ENCODE data around the gene SWAP70.

The SWAP70 gene

GRCh38 chr11:9771071-9771511 lies 107.2 kb downstream of the SWAP70 start:
- CTCF ChIA-PET: no interaction called here
- TF ChIP-seq FOXM1 (IDR thresholded peaks at IDR 0.05; ENCODE audit: borderline replicate concordance): no peak
- no peak for TF ChIP-seq HDGF (IDR thresholded peaks at IDR 0.05; ENCODE audit: borderline replicate concordance)
- TF ChIP-seq ZNF384 (IDR thresholded peaks at IDR 0.05): no peak
- TF ChIP-seq ELF4 (IDR thresholded peaks at IDR 0.05): no peak
- no peak for TF ChIP-seq CTBP1 (IDR thresholded peaks at IDR 0.05; ENCODE audit: borderline replicate concordance)
- TF ChIP-seq FOXK2 (IDR thresholded peaks at IDR 0.05): no peak
- TF ChIP-seq SP1 (IDR thresholded peaks at IDR 0.05): no peak
- no peak for TF ChIP-seq L3MBTL2 (conservative IDR thresholded peaks at IDR 0.05)
- no peak for TF ChIP-seq SUZ12 (IDR thresholded peaks at IDR 0.05)
- TF ChIP-seq LEF1 (IDR thresholded peaks at IDR 0.05; ENCODE audit: borderline replicate concordance): no peak
- no peak for TF ChIP-seq TARDBP (IDR thresholded peaks at IDR 0.05)
- POLR2A ChIA-PET: no interaction called here
- no peak for DNase-seq (ENCODE audit: extremely low spot score)

GRCh38 chr11:9772218-9772617 lies 108.3 kb downstream of the SWAP70 start:
- no peak for TF ChIP-seq SUZ12 (IDR thresholded peaks at IDR 0.05)
- TF ChIP-seq ELF4 (IDR thresholded peaks at IDR 0.05): no peak
- no peak for TF ChIP-seq FOXK2 (IDR thresholded peaks at IDR 0.05)
- no peak for TF ChIP-seq ZNF384 (IDR thresholded peaks at IDR 0.05)
- TF ChIP-seq FOXA1 (IDR thresholded peaks at IDR 0.05): no peak
- no peak for TF ChIP-seq L3MBTL2 (conservative IDR thresholded peaks at IDR 0.05)
- no peak for TF ChIP-seq CTBP1 (IDR thresholded peaks at IDR 0.05; ENCODE audit: borderline replicate concordance)
- no peak for TF ChIP-seq LEF1 (IDR thresholded peaks at IDR 0.05; ENCODE audit: borderline replicate concordance)
- TF ChIP-seq TARDBP (IDR thresholded peaks at IDR 0.05): no peak
- TF ChIP-seq NFRKB (IDR thresholded peaks at IDR 0.05): no peak
- no peak for TF ChIP-seq ARNT (IDR thresholded peaks at IDR 0.05)
- TF ChIP-seq PKNOX1 (IDR thresholded peaks at IDR 0.05): no peak
- no peak for DNase-seq (ENCODE audit: extremely low spot score)
- ChIA-PET CTCF (no interaction called here), POLR2A (no interaction called here)

GRCh38 chr11:9773524-9773923 lies 109.6 kb downstream of the SWAP70 start:
- DNase-seq (ENCODE audit: extremely low spot score): no peak
- TF ChIP-seq NFRKB (IDR thresholded peaks at IDR 0.05) (no peak), SUZ12 (IDR thresholded peaks at IDR 0.05) (no peak), SP1 (IDR thresholded peaks at IDR 0.05) (no peak), ZNF384 (IDR thresholded peaks at IDR 0.05) (no peak), CTBP1 (IDR thresholded peaks at IDR 0.05; ENCODE audit: borderline replicate concordance) (no peak), HDGF (IDR thresholded peaks at IDR 0.05; ENCODE audit: borderline replicate concordance) (no peak), FOXK2 (IDR thresholded peaks at IDR 0.05) (no peak), FOXM1 (IDR thresholded peaks at IDR 0.05; ENCODE audit: borderline replicate concordance) (no peak), TARDBP (IDR thresholded peaks at IDR 0.05) (no peak), L3MBTL2 (conservative IDR thresholded peaks at IDR 0.05) (no peak), LEF1 (IDR thresholded peaks at IDR 0.05; ENCODE audit: borderline replicate concordance) (no peak), ELF4 (IDR thresholded peaks at IDR 0.05) (no peak), FOXA1 (IDR thresholded peaks at IDR 0.05) (no peak), ARNT (IDR thresholded peaks at IDR 0.05) (no peak), PKNOX1 (IDR thresholded peaks at IDR 0.05) (no peak), BHLHE40 (IDR thresholded peaks at IDR 0.05; ENCODE audit: borderline replicate concordance) (no peak)
- ChIA-PET POLR2A (no interaction called here), CTCF (no interaction called here)

GRCh38 chr11:9774109-9774508 lies 110.2 kb downstream of the SWAP70 start:
- no peak for DNase-seq (ENCODE audit: extremely low spot score)
- CTCF ChIA-PET: no interaction called here
- POLR2A ChIA-PET: no interaction called here
- TF ChIP-seq ZNF384 (IDR thresholded peaks at IDR 0.05): no peak
- no peak for TF ChIP-seq ARNT (IDR thresholded peaks at IDR 0.05)
- no peak for TF ChIP-seq SP1 (IDR thresholded peaks at IDR 0.05)
- no peak for TF ChIP-seq PKNOX1 (IDR thresholded peaks at IDR 0.05)
- TF ChIP-seq CTBP1 (IDR thresholded peaks at IDR 0.05; ENCODE audit: borderline replicate concordance): no peak
- no peak for TF ChIP-seq TARDBP (IDR thresholded peaks at IDR 0.05)
- no peak for TF ChIP-seq NFRKB (IDR thresholded peaks at IDR 0.05)
- no peak for TF ChIP-seq ELF4 (IDR thresholded peaks at IDR 0.05)
- TF ChIP-seq FOXM1 (IDR thresholded peaks at IDR 0.05; ENCODE audit: borderline replicate concordance): no peak
- no peak for TF ChIP-seq FOXA1 (IDR thresholded peaks at IDR 0.05)
- no peak for TF ChIP-seq LEF1 (IDR thresholded peaks at IDR 0.05; ENCODE audit: borderline replicate concordance)
- no peak for TF ChIP-seq L3MBTL2 (conservative IDR thresholded peaks at IDR 0.05)
- no peak for TF ChIP-seq FOXK2 (IDR thresholded peaks at IDR 0.05)
- TF ChIP-seq SUZ12 (IDR thresholded peaks at IDR 0.05): no peak
- no peak for TF ChIP-seq BHLHE40 (IDR thresholded peaks at IDR 0.05; ENCODE audit: borderline replicate concordance)
- TF ChIP-seq HDGF (IDR thresholded peaks at IDR 0.05; ENCODE audit: borderline replicate concordance): no peak

- DNase-seq (ENCODE audit: extremely low spot score): no peak
- TF ChIP-seq ELF4 (IDR thresholded peaks at IDR 0.05) (no peak), HDGF (IDR thresholded peaks at IDR 0.05; ENCODE audit: borderline replicate concordance) (no peak), NFRKB (IDR thresholded peaks at IDR 0.05) (no peak), BHLHE40 (IDR thresholded peaks at IDR 0.05; ENCODE audit: borderline replicate concordance) (no peak), CTBP1 (IDR thresholded peaks at IDR 0.05; ENCODE audit: borderline replicate concordance) (no peak), FOXM1 (IDR thresholded peaks at IDR 0.05; ENCODE audit: borderline replicate concordance) (no peak), SUZ12 (IDR thresholded peaks at IDR 0.05) (no peak), ARNT (IDR thresholded peaks at IDR 0.05) (no peak), FOXA1 (IDR thresholded peaks at IDR 0.05) (no peak), TARDBP (IDR thresholded peaks at IDR 0.05) (no peak), SP1 (IDR thresholded peaks at IDR 0.05) (no peak)
- CTCF ChIA-PET: no interaction called here
- POLR2A ChIA-PET: no interaction called here
Measured at GRCh38 chr11:9774591-9775397, 110.9 kb downstream of the SWAP70 start.
